SK-N-SH treated with all-trans-retinoic acid at 6 μM for 48 hours (cell line): ENCODE results near the gene MLYCD.

Experiments
- ATAC-seq: fragments of 200-7000 bp; cut with Tn5 transposase; 3 replicates; pipeline ENCODE4 v1.9.1; 2020; ENCODE audit warnings: mild to moderate bottlenecking, moderate library complexity
- ARNTL ChIP-seq: fragments of 450-650 bp; formaldehyde crosslinking; IDR thresholded peaks from 2 replicates; pipeline ENCODE4 v1.5.0; 2020; ENCODE audit warnings: low read depth, mild to moderate bottlenecking, moderate library complexity, borderline replicate concordance
- BACH2 ChIP-seq: fragments of 250-450 bp; sonication (Bioruptor Pico); IDR thresholded peaks from 2 replicates; pipeline ENCODE4 v1.9.0; 2021; ENCODE audit warnings: mild to moderate bottlenecking, borderline replicate concordance
- CREB5 ChIP-seq: fragments of 250-450 bp; sonication (Bioruptor Pico); IDR thresholded peaks from 2 replicates; pipeline ENCODE4 v1.5.1; 2020; ENCODE audit warnings: low read depth, mild to moderate bottlenecking, moderate library complexity
- CSDC2 ChIP-seq: fragments of 250-450 bp; sonication (Bioruptor Pico); IDR thresholded peaks from 2 replicates; pipeline ENCODE4 v1.5.0; 2020; ENCODE audit warnings: mild to moderate bottlenecking, moderate library complexity
- ESRRG ChIP-seq: fragments of 250-450 bp; sonication (Bioruptor Pico); IDR thresholded peaks from 2 replicates; pipeline ENCODE4 v1.6.1; 2021; ENCODE audit warnings: mild to moderate bottlenecking
- GLIS3 ChIP-seq: fragments of 250-450 bp; sonication (Bioruptor Pico); IDR thresholded peaks from 2 replicates; pipeline ENCODE4 v1.5.0; 2020; ENCODE audit warnings: mild to moderate bottlenecking, moderate library complexity
- ISL1 ChIP-seq: fragments of 250-450 bp; sonication (Bioruptor Pico); IDR thresholded peaks from 2 replicates; pipeline ENCODE4 v2.1.2; 2022; ENCODE audit warnings: mild to moderate bottlenecking, moderate library complexity
- PATZ1 ChIP-seq: fragments of 250-450 bp; sonication (Bioruptor Pico); IDR thresholded peaks from 2 replicates; pipeline ENCODE4 v1.8.0; 2020; ENCODE audit warnings: mild to moderate bottlenecking, moderate library complexity, borderline replicate concordance
- PPARA ChIP-seq: fragments of 250-450 bp; sonication (Bioruptor Pico); IDR thresholded peaks from 2 replicates; pipeline ENCODE4 v1.5.0; 2020; ENCODE audit warnings: mild to moderate bottlenecking, borderline replicate concordance
- RARB ChIP-seq: fragments of 250-450 bp; sonication (Bioruptor Pico); IDR thresholded peaks from 2 replicates; pipeline ENCODE4 v1.8.0; 2021; ENCODE audit warnings: mild to moderate bottlenecking, moderate library complexity
- SNAI2 ChIP-seq: fragments of 250-450 bp; sonication (Bioruptor Pico); IDR thresholded peaks from 2 replicates; pipeline ENCODE4 v1.5.0; 2020; ENCODE audit warnings: mild to moderate bottlenecking, moderate library complexity
- TCF4 ChIP-seq: fragments of 250-450 bp; sonication (Bioruptor Pico); IDR thresholded peaks from 2 replicates; pipeline ENCODE4 v1.8.0; 2021; ENCODE audit warnings: mild to moderate bottlenecking, moderate library complexity, borderline replicate concordance
- TOX ChIP-seq: fragments of 250-450 bp; sonication (Bioruptor Pico); IDR thresholded peaks from 2 replicates; pipeline ENCODE4 v1.8.0; 2021; ENCODE audit warnings: mild to moderate bottlenecking, moderate library complexity, borderline replicate concordance
- ZC3H10 ChIP-seq: fragments of 250-450 bp; sonication (Bioruptor Pico); IDR thresholded peaks from 2 replicates; pipeline ENCODE4 v1.5.1; 2021; ENCODE audit warnings: mild to moderate bottlenecking, moderate library complexity
- ZFP3 ChIP-seq: fragments of 250-450 bp; sonication (Bioruptor Pico); IDR thresholded peaks from 2 replicates; pipeline ENCODE4 v1.5.0; 2020; ENCODE audit warnings: mild to moderate bottlenecking, moderate library complexity
- ZFP30 ChIP-seq: fragments of 450-650 bp; formaldehyde crosslinking; IDR thresholded peaks from 2 replicates; pipeline ENCODE4 v1.5.0; 2022; ENCODE audit warnings: mild to moderate bottlenecking, moderate library complexity
- ZNF70 ChIP-seq: fragments of 450-650 bp; formaldehyde crosslinking; IDR thresholded peaks from 2 replicates; pipeline ENCODE4 v1.5.0; 2020; ENCODE audit warnings: mild to moderate bottlenecking, moderate library complexity
- ZNF8 ChIP-seq: fragments of 450-650 bp; formaldehyde crosslinking; IDR thresholded peaks from 2 replicates; pipeline ENCODE4 v1.5.0; 2020; ENCODE audit warnings: mild to moderate bottlenecking, moderate library complexity
- TF ChIP-seq, protein P1 (sequence below): fragments of 250-450 bp; sonication (Bioruptor Pico); IDR thresholded peaks from 2 replicates; pipeline ENCODE4 v1.5.0; 2020; ENCODE audit warnings: mild to moderate bottlenecking, moderate library complexity
- TF ChIP-seq, protein P2 (sequence below): fragments of 250-450 bp; sonication (Bioruptor Pico); IDR thresholded peaks from 2 replicates; pipeline ENCODE4 v1.5.1; 2021; ENCODE audit warnings: mild to moderate bottlenecking, moderate library complexity
- TF ChIP-seq, protein P3 (sequence below): fragments of 250-450 bp; sonication (Bioruptor Pico); IDR thresholded peaks from 2 replicates; pipeline ENCODE4 v1.8.0; 2021; ENCODE audit warnings: low read depth, mild to moderate bottlenecking, moderate library complexity, borderline replicate concordance

The MLYCD gene

DNA sequence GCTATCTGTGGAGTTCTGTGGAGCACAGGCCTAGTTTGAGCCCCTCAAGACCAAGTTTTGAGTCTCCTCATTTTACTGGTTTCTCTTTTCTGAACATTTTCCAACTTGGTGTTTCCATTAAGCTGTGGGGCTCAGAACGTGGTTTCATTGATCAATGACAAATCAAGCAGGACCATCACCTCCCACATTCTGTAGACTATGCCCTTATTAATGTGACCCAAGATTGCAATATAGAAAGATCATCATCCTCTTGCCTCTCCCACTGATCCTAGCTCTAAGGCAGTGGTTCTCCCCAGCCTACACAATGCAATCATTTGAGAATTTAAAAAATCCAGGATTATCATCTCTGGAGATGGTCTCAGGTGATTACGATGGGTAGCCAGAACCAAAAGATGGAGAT, 38.4 kb downstream of the MLYCD start:
- ATAC-seq = no peak
- TF ChIP-seq, protein P1, sequence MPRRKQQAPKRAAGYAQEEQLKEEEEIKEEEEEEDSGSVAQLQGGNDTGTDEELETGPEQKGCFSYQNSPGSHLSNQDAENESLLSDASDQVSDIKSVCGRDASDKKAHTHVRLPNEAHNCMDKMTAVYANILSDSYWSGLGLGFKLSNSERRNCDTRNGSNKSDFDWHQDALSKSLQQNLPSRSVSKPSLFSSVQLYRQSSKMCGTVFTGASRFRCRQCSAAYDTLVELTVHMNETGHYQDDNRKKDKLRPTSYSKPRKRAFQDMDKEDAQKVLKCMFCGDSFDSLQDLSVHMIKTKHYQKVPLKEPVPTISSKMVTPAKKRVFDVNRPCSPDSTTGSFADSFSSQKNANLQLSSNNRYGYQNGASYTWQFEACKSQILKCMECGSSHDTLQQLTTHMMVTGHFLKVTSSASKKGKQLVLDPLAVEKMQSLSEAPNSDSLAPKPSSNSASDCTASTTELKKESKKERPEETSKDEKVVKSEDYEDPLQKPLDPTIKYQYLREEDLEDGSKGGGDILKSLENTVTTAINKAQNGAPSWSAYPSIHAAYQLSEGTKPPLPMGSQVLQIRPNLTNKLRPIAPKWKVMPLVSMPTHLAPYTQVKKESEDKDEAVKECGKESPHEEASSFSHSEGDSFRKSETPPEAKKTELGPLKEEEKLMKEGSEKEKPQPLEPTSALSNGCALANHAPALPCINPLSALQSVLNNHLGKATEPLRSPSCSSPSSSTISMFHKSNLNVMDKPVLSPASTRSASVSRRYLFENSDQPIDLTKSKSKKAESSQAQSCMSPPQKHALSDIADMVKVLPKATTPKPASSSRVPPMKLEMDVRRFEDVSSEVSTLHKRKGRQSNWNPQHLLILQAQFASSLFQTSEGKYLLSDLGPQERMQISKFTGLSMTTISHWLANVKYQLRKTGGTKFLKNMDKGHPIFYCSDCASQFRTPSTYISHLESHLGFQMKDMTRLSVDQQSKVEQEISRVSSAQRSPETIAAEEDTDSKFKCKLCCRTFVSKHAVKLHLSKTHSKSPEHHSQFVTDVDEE (CRISPR knock-in tag) = no peak
- peak; percentile 99 for TF ChIP-seq ZNF70
- TF ChIP-seq ARNTL (CRISPR knock-in tag) = no peak
- TF ChIP-seq, all 23 proteins: peak for 1

DNA sequence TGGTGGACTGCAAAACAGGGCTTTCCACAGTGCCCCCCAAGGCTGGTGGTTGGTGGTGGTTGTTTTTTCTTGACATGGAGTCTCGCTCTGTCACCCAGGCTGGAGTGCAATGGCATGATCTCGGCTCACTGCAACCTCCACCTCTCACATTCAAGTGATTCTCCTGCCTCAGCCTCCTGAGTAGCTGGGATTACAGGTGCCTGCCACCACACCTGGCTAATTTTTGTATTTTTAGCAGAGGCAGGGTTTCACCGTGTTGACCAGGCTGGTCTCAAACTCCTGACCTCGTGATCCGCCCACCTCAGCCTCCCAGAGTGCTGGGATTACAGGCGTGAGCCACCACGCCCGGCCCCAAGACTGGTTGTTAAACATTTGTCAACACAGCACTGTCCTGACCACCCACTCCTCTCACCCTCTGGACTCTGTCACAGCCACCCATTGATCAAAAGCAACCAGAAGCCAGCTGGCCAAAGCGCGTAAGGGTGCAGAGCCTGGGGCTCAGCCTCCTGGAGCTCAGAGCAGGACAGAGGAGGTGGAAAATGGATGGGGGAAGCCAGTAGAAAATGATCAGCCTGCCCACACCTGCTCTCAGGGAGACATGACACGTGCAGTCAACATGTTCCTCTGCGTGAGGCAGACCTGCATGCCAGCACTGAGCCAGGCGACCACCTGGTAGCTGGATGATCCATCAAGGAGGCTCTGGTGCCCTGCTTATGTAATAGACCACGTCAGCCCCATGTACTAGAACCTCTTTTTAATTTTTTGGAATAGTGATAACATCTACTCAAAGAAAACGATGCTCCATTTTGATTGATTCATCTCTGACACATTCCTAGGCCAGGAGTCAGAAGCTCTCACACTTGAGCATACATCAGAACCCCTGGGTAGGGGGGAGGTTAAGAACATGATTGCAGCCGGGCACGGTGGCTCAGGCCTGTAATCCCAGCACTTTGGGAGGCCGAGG, 39.3 kb downstream of the MLYCD start:
- ATAC-seq = no peak
- TF ChIP-seq CREB5 (CRISPR knock-in tag) = no peak
- no peak for TF ChIP-seq ISL1 (CRISPR knock-in tag)
- no peak for TF ChIP-seq SNAI2
- TF ChIP-seq ZNF8 (CRISPR knock-in tag) = no peak
- TF ChIP-seq ARNTL (CRISPR knock-in tag) = no peak
- no peak for TF ChIP-seq GLIS3
- no peak for TF ChIP-seq CSDC2 (CRISPR knock-in tag)
- TF ChIP-seq ZFP30 (CRISPR knock-in tag) = no peak
- no peak for TF ChIP-seq BACH2 (CRISPR knock-in tag)
- TF ChIP-seq TCF4 (CRISPR knock-in tag) = no peak
- no peak for TF ChIP-seq PPARA (CRISPR knock-in tag)
- TF ChIP-seq ZFP3 (CRISPR knock-in tag) = no peak
- TF ChIP-seq, protein P2, sequence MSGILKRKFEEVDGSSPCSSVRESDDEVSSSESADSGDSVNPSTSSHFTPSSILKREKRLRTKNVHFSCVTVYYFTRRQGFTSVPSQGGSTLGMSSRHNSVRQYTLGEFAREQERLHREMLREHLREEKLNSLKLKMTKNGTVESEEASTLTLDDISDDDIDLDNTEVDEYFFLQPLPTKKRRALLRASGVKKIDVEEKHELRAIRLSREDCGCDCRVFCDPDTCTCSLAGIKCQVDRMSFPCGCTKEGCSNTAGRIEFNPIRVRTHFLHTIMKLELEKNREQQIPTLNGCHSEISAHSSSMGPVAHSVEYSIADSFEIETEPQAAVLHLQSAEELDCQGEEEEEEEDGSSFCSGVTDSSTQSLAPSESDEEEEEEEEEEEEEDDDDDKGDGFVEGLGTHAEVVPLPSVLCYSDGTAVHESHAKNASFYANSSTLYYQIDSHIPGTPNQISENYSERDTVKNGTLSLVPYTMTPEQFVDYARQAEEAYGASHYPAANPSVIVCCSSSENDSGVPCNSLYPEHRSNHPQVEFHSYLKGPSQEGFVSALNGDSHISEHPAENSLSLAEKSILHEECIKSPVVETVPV (CRISPR knock-in tag) = no peak

GRCh38 chr16:83939266-83939855, 40.4 kb downstream of the MLYCD start:
- TF ChIP-seq BACH2 (CRISPR knock-in tag) (no peak), ZNF8 (CRISPR knock-in tag) (no peak), PATZ1 (CRISPR knock-in tag) (no peak), SNAI2 (no peak), RARB (CRISPR knock-in tag) (no peak), ESRRG (CRISPR knock-in tag) (no peak), TCF4 (CRISPR knock-in tag) (no peak), GLIS3 (no peak), PPARA (CRISPR knock-in tag) (no peak), ZFP30 (CRISPR knock-in tag) (no peak), TOX (no peak), CSDC2 (CRISPR knock-in tag) (no peak), CREB5 (CRISPR knock-in tag) (no peak), ZC3H10 (CRISPR knock-in tag) (no peak)
- TF ChIP-seq, protein P3, sequence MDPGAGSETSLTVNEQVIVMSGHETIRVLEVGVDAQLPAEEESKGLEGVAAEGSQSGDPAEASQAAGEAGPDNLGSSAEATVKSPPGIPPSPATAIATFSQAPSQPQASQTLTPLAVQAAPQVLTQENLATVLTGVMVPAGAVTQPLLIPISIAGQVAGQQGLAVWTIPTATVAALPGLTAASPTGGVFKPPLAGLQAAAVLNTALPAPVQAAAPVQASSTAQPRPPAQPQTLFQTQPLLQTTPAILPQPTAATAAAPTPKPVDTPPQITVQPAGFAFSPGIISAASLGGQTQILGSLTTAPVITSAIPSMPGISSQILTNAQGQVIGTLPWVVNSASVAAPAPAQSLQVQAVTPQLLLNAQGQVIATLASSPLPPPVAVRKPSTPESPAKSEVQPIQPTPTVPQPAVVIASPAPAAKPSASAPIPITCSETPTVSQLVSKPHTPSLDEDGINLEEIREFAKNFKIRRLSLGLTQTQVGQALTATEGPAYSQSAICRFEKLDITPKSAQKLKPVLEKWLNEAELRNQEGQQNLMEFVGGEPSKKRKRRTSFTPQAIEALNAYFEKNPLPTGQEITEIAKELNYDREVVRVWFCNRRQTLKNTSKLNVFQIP (CRISPR knock-in tag) = no peak
- TF ChIP-seq, protein P2 (CRISPR knock-in tag) = no peak
- ATAC-seq = no peak
